Mesenteric fat pad (tissue), 1 donor: Measurements from ENCODE around the gene ARSA. TPM values are rescaled to one million over a fixed set of nuclear protein-coding genes. Genes with fewer than 3 reads are reported as not detected.

Experiments used
- DNase-seq: peaks from one replicate; pipeline ENCODE4 v3.0.0-alpha.2; 2020; ENCODE audit warnings: low spot score
- total RNA-seq: library from RNA; stranded (reverse); fragmentation: NEBNext Ultra II Directional; extraction: Animal tissue kit (Norgen Biotek cat#: 25700); gene quantifications from one replicate; pipeline ENCODE4 v1.2.1, GENCODE V29; 2021
- donor health status: DM: yes; HTN: yes; CAD: no.

ARSA gene
- total RNA-seq, 1 donor from 2014 or later: 50.4 TPM

DNA sequence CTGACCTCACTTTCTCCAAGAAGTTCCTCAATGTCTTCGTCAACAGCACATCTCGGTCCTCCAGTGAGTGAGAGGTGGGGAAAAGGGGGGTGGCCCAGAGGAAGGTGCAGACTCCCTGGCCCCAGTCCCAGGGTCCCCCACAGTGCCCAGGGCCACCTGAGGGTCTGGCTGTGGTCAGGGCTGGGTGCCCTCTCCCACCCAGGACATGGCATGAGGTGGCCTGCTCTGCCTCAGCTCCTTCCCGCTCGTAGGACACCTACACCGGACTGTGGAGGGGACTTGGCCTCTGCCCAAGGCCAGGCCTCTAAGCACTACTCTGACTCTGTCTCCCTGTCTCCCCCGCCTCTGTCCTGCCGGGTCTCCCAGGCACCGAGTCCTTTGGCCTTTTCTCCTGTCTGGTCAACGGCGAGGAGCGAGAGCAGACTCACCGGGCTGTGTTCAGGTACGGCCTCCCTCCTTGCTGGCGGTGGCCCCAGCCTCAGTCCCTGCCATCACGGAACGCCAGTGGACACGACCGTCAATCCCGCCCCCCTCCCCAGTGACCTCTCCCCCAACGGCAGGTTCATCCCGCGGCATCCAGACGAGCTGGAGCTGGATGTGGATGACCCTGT, 22.8 kb downstream of the ARSA start:
- no peak for DNase-seq

DNA sequence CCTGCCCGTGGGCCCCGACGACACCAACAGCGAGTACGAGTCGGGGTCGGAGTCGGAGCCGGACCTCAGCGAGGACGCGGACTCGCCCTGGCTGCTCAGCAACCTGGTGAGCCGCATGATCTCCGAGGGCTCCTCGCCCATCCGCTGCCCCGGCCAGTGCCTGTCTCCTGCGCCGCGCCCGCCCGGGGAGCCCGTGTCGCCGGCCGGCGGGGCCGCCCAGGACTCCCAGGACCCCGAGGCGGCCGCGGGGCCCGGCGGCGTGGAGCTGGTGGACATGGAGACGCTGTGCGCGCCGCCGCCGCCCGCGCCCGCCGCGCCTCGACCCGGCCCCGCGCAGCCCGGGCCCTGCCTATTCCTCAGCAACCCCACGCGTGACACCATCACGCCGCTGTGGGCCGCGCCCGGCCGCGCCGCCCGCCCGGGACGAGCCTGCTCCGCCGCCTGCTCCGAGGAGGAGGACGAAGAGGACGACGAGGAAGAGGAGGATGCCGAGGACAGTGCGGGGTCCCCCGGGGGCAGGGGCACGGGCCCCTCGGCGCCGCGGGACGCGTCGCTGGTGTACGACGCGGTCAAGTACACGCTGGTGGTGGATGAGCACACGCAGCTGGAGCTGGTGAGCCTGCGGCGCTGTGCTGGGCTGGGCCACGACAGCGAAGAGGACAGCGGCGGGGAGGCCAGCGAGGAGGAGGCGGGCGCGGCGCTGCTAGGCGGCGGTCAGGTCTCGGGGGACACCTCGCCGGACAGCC, 23.5 kb downstream of the ARSA start:
- no peak for DNase-seq

- no peak for DNase-seq
These were observed 24.3 kb downstream of the ARSA start for GRCh38 chr22:50603511-50604255.

GRCh38 chr22:50602338-50602700, 25.6 kb downstream of the ARSA start:
- no peak for DNase-seq

GRCh38 chr22:50601669-50602337, 26.1 kb downstream of the ARSA start:
- no peak for DNase-seq

DNA sequence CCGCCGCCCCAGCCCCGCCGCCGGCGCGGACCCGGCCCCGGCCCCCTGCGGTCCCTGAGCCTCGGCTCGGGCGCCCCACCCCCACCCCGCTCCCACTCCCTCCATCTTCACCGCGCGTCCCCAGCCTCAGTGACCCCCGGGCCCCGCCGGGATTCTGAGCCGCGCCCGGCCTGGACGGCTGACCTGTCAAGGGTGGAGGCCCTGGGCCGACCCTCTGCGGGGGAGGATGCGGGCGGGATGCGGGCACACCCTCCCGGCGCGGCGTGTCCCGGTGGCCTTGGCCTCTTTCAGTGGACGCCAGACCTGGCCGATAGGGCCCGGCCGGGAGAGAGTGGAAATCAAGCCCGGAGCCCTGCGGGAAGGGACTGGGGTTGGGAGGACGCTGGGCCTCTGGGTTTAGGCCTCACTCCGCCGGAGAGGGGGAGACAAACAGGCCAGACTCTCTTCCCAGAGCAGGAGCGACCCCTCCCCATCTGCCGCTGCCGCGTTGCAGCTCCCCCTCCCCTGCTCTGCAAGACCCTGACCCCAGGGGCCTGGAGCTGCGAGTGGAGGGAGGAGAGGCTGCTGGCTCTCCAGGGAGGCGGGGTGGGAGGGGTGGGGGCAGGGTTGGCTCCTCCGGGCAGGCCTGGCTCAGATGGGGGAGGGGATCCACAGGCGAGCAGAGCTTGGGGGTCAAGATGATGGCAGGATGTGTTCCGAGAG, 26.8 kb downstream of the ARSA start:
- no peak for DNase-seq

- no peak for DNase-seq
These were observed 27.4 kb downstream of the ARSA start, which contains the start of gene MAPK8IP2 for GRCh38 chr22:50600538-50600937. Gene MAPK8IP2 (plus strand): TSS chr22:50600793. CDS start chr22:50600819, 26 bp downstream.

DNA sequence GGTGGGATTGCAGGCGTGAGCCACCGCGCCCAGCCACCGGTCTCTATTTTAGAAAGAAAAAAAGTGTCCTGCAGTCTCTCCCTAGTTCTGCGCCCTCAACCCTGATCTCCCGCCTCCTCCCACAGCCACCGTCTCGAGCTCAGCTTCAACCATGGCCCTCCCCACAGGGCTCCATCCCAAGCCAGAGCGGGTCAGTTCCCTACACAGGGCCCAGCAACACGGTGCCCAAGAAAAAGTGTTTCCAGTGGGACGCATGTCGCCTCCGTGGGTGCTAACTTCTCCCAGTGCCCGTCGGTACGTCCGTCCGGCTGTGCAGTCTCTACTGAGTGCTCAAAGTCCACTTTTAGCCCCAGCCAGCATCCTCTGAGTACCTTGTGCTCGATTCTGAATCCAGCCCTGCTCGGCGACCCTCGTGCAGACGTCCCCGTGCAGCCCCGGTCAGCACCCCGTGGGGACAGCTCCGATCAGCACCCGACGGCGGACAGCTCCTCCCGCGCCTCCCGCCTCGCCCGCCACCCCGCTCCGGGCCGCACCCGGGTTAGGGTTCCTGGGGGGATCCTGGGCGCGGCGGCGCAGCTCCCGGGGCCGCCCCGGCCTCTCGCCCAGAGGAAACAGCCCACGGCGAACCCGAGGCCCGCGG, 28.0 kb downstream of the ARSA start:
- DNase-seq: no peak

DNA sequence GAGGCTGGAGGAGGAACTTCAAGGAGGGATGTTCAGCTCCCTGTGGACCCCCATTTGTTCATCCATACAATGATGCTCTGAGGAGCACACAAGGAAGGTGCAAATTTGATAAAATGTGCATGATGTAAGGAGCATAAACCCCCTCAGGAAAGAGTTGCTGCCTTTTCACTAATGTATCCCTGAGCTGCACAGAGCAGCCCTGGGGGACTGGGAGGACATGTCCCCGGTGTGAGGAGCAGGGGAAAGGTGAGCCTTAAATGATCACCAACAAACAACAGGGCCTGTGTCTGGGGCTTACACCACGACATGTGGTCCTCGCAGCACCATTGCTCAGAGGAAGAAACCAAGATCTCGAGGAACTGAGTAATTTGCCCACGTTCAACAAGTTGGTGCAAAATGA, 30.9 kb downstream of the ARSA start:
- DNase-seq: no peak

- no peak for DNase-seq
These were observed 32.8 kb downstream of the ARSA start for GRCh38 chr22:50595189-50595588.

DNA sequence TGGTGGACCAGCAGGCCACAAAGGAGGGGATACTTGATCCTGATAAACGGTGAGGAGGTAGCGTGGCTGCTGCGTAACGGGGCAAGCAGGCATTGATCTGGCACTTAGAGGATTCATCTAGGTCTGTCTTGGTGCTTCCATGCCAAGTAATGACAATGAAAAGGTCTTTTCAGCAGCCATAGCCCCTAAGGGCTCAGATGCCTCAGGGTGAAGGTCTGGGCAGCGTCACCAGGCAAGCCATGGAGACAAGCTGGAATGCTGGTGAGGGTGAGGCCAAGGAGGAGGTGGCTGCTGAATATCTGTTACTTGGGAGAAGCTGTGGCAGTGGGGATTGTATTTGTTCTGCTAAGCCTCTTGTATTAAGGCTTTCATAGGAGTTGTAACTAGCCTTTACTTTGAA, 40.5 kb downstream of the ARSA start:
- DNase-seq: no peak

GRCh38 chr22:50586416-50586815, 41.5 kb downstream of the ARSA start:
- DNase-seq: no peak

DNA sequence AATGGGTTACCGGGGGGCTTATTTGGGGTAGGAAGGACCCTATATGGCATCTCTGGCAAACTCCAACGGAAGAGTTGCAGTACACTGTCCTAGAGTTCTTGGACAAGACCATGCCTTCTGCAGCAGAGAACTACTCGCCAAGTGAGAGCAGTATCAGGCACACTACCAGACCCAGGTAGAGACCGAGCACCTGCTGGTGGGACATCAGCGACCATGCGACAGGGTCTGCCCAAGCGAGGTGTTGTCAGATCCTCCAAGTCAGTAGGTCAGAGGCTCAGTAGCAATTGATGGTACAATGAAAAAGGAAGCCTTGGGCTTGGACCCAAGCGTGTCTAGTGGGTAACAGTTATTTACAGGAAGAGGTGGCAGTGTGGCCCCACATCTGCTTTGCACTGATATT, 42.2 kb downstream of the ARSA start:
- no peak for DNase-seq

GRCh38 chr22:50585238-50585637, 42.7 kb downstream of the ARSA start:
- no peak for DNase-seq

DNA sequence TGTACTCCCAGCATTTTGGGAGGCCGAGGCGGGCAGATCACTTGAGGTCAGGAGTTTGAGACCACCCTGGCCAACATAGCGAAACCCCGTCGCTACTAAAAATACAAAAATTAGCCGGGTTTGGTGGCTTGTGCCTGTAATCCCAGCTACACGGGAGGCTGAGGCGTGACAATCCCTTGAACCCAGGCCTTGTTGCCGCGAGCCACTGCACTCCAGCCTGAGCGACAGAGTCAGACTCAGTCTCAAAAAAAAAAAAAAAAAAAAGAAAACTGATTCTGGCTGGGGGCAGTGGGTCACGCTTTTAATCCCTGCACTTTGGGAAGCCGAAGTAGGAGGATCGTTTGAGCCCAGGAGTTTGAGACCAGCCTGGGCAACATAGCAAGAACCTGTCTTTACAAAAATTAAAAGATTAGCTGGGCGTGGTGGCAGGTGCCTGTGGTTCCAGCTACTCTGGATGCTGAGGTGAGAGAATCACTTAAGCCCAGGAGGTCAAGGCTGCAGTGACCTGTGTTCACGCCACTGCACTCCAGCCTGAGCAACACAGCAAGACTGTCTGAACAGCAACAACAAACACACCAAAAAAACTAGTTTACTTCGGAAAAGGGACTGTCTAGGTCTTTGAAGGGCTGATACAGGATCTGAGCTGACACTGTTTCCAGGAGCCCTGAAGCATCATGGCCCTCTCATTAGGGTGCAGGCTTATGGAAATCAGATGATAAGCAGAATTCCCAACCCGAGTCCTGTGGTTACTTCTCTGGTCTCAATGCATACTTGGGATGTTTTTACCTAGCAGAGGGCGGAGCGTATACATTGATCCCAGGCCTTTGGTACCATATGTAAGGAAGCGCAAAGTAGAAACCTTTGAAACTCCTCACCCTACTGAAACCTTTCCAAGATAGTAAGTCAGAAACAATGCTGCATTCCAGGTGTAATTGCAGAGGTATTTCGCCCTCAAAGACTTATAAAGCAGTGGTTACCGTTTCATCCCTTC, 43.6 kb downstream of the ARSA start:
- DNase-seq: no peak

- no peak for DNase-seq
These were observed 44.6 kb downstream of the ARSA start for GRCh38 chr22:50583294-50583861.

DNA sequence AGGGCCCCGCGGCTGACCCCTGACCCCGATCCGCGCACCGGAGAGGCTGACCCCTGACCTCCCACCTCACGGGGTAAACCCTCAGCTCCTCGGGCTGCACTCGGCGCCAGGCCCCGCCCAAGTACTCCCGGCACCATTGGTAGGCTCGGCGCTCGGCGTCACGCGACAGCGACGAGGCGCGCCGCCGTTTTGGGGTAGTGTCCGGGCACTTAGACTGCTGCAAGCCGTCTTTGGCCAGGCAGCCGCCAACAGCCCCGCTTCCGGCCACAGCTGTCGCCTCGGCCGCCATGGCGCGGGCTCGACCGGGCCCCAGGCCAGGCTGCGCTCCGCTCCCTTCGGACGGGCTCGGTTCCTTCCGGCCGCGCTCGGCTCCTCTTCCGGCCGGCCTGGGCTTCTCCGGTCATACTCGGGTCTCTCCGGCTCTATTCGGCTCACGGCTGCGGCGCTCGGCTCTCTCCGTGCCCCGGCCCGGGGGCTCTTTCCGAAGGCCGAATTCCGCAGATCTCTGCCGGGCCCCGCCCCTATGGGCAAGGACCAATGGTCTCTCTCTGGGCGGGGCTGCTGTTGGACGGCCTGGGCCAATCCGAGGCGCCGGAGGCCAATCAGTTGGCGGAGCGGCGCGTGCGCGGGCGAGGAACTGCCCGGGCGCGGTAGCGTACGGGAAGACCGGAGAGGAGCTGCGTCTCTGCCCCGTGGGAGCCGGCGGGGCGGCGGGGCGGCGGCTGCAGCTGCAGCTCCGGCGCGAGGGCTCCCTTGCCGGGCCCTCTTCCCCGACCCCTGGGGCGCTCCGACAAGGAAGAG, 45.3 kb downstream of the ARSA start, which contains the start of gene CHKB:
TSS of gene CHKB (minus strand) at position 357 of the 801 bp plus-strand sequence. CDS start at position 289, 68 bp downstream.
- DNase-seq: peak; percentile 100

DNA sequence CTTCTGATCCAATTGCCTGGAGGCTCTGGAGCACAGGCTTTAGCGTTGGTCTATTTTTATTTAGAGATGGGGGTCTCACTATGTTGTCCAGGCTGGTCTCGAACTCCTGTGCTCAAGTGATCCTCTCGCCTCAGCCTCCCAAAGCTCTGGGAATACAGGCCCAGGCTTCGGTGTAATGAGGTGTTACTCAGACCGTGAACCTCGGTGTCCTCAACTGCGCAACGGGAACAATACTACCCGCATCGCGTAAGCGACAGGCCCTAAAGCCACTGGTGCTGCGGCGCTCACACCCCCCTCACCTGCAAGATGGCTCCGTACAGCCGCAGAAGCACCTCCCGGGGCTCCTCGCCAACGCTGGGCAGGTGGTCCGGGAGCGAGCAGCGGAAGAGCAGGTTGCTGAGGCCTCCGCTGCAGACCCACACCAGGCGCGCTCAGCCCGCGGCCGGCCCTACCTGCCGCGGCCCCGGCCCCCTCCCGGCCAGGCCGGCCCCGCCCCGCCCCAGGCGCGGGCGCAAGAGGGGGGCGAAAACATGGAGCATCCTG, 45.9 kb downstream of the ARSA start:
- no peak for DNase-seq
